ENCODE measurements around the gene RCSD1.

RCSD1 gene

GRCh38 chr1:167665469-167665868 is 35.4 kb downstream of the RCSD1 start:
- DNase-seq (ENCODE audit: low read depth, low spot score): no peak

GRCh38 chr1:167666416-167666815 is 36.4 kb downstream of the RCSD1 start:
- no peak for DNase-seq (ENCODE audit: low read depth, low spot score)

- no peak for DNase-seq (ENCODE audit: low read depth, low spot score)
Observed at GRCh38 chr1:167667536-167667935, 37.5 kb downstream of the RCSD1 start.

GRCh38 chr1:167668108-167668507 is 38.1 kb downstream of the RCSD1 start:
- DNase-seq (ENCODE audit: low read depth, low spot score): no peak

- no peak for DNase-seq (ENCODE audit: low read depth, low spot score)
Observed at GRCh38 chr1:167669209-167670124, 39.4 kb downstream of the RCSD1 start.

DNA sequence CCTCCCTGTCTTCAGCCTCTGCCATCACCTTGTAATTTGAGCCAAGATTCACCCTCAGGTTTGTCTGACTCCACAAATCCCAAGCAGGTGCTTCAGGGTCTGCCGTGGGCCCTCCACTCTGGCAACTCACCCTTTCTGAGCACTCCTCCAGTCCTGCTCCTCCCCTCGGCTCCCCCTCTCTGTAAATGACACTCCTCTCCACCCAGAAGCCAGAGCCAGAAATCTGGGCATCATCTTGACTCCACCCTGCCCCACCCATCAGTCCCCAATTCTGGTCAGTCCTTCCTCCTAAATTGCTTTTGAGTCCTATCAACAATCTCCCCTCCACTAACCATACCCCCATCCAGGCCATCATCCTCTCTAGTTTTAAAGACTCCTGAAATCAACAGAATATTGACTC is 40.5 kb downstream of the RCSD1 start:
- DNase-seq (ENCODE audit: low read depth, low spot score): no peak

DNA sequence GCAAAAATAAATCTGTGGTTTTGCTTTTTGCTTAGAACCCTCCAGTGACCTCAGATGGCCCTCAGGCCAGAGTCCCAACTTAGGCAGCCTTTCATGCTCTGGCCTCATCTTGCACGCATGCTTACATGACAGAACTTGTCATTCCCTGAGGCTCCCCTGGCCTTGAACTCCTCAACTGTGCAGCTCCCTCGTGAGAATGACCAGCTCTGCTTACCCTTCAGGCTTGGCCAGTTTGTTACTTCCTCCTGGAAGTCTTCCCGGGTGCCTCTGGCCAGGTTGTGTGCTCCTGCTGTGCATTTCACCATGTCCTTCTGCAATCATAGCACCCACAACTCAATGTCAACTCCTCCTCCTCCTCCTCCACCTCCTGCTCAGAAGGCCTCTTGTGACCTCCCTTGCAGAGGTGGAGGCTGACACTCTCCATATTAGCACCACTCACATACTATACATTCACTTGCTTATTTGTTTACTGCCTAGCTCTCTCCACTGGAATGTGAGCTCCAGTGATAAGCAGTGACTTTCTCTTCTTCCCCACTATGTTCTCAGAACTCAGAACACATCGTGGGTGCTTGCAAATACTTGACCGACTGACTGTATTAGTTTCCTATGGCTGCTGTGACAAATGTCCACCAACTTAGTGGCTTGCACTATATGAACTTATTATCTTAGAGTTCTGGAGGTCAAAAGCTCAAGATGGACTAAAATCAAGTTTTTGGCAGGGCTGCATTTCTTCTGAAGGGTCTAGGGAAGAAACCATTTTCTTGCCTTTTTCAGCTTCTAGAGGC is 41.9 kb downstream of the RCSD1 start:
- DNase-seq (ENCODE audit: low read depth, low spot score): no peak

- DNase-seq (ENCODE audit: low read depth, low spot score): no peak
Observed at GRCh38 chr1:167672831-167673230, 42.8 kb downstream of the RCSD1 start.

GRCh38 chr1:167673265-167673664 is 43.2 kb downstream of the RCSD1 start:
- DNase-seq (ENCODE audit: low read depth, low spot score): no peak

GRCh38 chr1:167674156-167674555 is 44.1 kb downstream of the RCSD1 start:
- no peak for DNase-seq (ENCODE audit: low read depth, low spot score)

GRCh38 chr1:167675440-167675839 is 45.4 kb downstream of the RCSD1 start:
- DNase-seq (ENCODE audit: low read depth, low spot score): no peak

DNA sequence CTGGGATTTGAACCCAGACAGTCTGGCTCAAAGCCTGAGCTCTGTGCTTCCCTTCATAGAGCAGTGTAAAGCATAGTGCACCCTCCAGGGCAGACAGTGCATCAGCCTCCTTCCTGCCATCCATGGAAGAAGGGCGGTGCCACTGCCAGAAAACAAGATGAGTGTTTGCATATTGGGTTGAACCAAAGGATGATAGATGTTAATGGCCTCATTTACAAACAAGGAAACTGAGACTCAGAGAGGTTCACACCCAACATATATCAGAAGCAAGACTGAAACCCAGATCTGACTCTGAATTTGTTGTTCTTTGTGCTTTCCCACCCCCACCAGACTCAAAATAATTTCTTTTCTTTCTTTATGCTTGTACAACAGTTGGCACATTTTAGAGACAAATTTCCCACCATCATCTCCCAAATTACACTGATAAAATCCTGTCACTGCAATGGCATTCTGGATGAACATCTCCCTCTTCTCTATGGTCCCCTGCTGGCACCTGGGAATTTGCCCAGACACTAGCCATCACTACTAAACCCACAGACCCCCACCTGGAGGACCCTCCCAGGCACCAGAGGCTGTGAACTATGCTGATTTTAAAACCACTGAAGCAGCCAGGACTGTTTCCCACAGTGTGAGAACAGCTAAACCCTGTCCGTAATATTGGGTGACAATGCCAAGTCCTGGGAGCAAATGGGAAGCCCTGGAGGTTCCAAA is 46.3 kb downstream of the RCSD1 start:
- DNase-seq (ENCODE audit: low read depth, low spot score): no peak

DNA sequence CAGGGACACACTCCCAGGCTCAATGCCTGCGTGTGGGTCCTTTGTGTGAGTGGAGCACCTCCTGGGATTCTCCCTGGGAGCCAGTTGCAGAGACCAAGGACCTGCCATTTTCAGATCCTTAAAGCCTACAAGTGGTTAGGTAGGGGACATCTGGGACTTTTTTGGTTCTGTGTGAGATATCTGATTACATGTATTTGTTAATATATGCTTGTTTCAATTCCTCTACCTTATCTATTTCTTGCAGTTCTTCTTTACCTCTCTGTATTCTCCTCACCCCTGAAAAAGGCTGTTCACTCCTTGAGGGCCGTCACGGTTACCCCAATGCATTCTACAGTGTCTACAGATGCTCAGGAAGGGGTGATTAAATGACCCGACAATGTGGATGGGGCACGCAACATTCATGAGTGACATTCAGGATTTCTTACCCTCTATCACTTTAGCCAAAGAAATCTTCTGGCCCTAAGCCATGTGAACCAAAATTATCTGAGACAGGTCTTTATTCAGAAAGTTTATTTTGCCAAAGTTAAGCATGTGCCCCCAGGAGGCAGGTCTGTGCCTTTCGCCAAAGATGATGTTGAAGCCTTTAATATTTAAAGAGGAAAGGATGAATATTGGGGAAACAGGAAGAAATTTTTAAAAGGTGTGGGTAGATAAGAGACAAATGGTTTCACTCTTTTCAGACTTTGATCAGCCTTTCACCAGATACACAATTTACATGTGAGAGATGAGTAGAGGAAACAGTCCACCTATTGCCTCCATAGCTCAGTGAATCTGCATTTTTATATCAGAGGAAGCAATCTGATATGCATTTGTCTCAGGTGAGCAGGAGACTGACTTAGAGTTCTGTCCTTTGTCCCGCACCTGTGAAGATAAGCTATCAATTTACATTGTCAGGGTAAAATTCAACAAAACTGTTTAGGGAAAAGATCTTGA is 47.1 kb downstream of the RCSD1 start:
- no peak for DNase-seq (ENCODE audit: low read depth, low spot score)

GRCh38 chr1:167678422-167678821 is 48.4 kb downstream of the RCSD1 start:
- DNase-seq (ENCODE audit: low read depth, low spot score): no peak

DNA sequence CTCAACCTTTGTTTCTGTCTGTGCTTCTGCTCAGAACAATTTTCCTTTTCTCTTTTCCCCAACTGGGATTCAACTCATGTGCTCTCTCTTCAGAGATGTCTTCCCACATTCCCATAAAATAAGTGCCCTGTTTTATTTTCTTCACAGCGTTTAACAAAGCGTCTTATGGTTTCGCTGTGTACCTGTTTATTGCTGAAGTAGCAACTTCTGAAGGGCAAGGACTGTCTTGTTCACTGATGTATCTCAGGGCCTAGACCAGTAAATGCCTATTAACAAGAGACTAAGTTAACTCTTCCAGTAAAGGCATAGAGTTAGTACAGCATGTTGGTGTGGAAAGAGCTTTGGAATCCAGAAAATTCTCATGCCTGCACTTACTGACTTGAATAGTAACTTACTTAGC is 48.8 kb downstream of the RCSD1 start:
- no peak for DNase-seq (ENCODE audit: low read depth, low spot score)

GRCh38 chr1:167679714-167680113 is 49.7 kb downstream of the RCSD1 start:
- DNase-seq (ENCODE audit: low read depth, low spot score): no peak

GRCh38 chr1:167681024-167681423 is 51.0 kb downstream of the RCSD1 start:
- DNase-seq (ENCODE audit: low read depth, low spot score): no peak

GRCh38 chr1:167681451-167682098 is 51.5 kb downstream of the RCSD1 start:
- DNase-seq (ENCODE audit: low read depth, low spot score): no peak

DNA sequence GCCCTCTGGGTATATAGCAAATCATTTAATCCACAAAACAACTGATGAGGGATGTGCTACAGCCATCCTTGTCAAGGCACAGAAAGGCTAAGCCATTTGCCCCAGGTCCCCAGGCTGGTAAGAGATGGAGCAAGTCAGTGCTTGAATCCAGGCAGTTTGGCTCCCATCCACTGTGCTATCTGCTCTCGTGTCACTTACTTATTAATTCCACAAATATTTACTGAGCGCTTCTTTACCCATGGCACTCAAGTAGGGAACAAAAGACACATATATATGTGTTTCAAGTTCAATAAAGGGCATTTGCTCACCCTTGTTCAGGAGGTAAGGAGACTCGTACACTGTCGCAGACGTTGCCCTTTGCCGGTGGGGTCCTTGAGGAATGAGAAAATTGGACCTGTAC is 53.2 kb downstream of the RCSD1 start:
- DNase-seq (ENCODE audit: low read depth, low spot score): no peak

DNA sequence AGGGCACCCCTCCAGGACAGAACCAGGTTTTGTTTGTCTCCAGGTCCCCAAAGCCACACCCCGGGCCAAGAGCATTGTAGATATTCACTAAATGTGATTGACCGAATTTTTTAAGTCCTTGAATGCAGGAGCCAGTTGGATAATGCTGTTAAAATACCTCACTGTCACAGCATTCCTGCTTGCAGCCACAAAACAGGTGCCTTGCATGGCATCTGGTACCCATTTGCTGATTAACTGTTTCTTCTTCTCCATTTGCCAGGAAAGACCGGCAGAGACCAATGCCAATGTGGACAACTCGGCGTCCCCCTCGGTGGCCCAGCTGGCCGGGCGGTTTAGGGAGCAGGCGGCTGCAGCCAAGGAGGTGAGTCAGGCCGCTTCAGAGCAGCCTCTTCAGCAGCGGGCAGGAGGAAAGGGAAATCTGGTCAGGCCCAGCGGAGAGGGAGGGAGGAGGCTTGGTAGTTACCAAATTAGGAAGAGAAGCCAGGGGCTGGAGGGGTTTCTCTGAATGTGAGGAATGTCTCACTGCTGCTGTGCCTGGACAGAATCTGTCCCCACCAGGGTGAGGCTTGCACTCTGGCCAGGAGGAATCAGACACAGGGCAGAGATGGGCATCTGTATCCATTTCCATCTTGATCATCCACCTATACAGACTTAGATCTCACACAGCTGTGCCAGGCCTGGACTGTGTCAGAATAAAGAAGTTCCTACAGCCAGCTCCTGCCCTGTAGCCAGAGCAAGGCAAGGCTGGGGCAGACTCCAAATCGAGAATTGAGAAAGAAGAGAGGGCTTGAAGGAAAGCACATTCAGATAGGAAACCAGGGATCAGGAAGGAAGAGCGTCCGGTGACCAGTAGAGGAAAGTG is 53.8 kb downstream of the RCSD1 start:
- DNase-seq (ENCODE audit: low read depth, low spot score): no peak
